Small intestine (tissue), 7 donors: ENCODE results near the gene NCF4. TPM values are rescaled to one million over a fixed set of nuclear protein-coding genes. Genes with fewer than 3 reads are reported as not detected.

Experiments used
- DNase-seq, 2 donors: peaks; one replicate each; pipeline versions ENCODE4 v3.0.0 to v3.0.0-alpha.2; 2013
- FAIRE-seq: peaks from 2 replicates; lab custom pipeline; 2012; peaks lifted over from hg19 to GRCh38; lab: Jason Lieb, UNC
- H3K27ac ChIP-seq, 3 donors: one replicate each; pipeline ENCODE4 v1.5.1; 2013; ENCODE audit warnings: low read length in 2 of 3, mild to moderate bottlenecking in 2 of 3, control low read depth in 1 of 3, inconsistent platforms in 1 of 3, low read depth in 1 of 3, moderate library complexity in 1 of 3
- H3K27me3 ChIP-seq, 3 donors: one replicate each; pipeline ENCODE4 v1.6.1; 2013; ENCODE audit warnings: low read length in 3 of 3, inconsistent platforms in 1 of 3; ENCODE audit not compliant: control insufficient read depth in 3 of 3, insufficient read depth in 3 of 3
- H3K36me3 ChIP-seq, 3 donors: one replicate each; pipeline ENCODE4 v1.6.1; 2013; ENCODE audit warnings: low read length in 3 of 3, inconsistent platforms in 1 of 3, low read depth in 1 of 3, mild to moderate bottlenecking in 1 of 3, moderate library complexity in 1 of 3; ENCODE audit not compliant: control insufficient read depth in 3 of 3, insufficient read depth in 2 of 3
- H3K4me1 ChIP-seq, 3 donors: one replicate each; pipeline ENCODE4 v1.6.1; 2013; ENCODE audit warnings: low read length in 2 of 3, inconsistent platforms in 1 of 3, low read depth in 1 of 3, mild to moderate bottlenecking in 1 of 3, moderate library complexity in 1 of 3; ENCODE audit not compliant: control insufficient read depth in 3 of 3, insufficient read depth in 2 of 3
- H3K4me3 ChIP-seq, 3 donors: one replicate each; pipeline ENCODE4 v1.5.1; 2013; ENCODE audit warnings: low read length in 3 of 3, control low read depth in 1 of 3, inconsistent platforms in 1 of 3, low read depth in 1 of 3, mild to moderate bottlenecking in 1 of 3, moderate library complexity in 1 of 3
- H3K9me3 ChIP-seq, 2 donors: one replicate each; pipeline ENCODE4 v1.6.1; 2013; ENCODE audit warnings: low read depth in 1 of 2, low read length in 1 of 2; ENCODE audit not compliant: control insufficient read depth in 2 of 2, insufficient read depth in 1 of 2
- WGBS, 3 donors: extraction: QIAGEN DNeasy Blood & Tissue Kit; methylation state at CpG; one replicate each; pipeline ENCODE4 v1.1.7; 2013; 5-methylcytosine and 5-hydroxymethylcytosine counted together
- polyA plus RNA-seq, 4 donors: library from polyadenylated mRNA; stranded (reverse) in 3 of 4; unstranded in 1 of 4; fragments of 200-250 nt in 3 of 4; fragments of 120-200 nt in 1 of 4; gene quantifications; one replicate each; pipeline versions ENCODE4 v1.2.1 to v1.2.3, GENCODE V29; 2013
- donor health status: healthy with polysubstance abuse.
- donor health status: control.
- donor health status: control.
- donor health status: Bipolar disorder and iron deficiency.
- donor health status: healthy.

NCF4 gene
- polyA plus RNA-seq, 4 donors: 2.5 to 30.3 (median 9.5) TPM

DNA sequence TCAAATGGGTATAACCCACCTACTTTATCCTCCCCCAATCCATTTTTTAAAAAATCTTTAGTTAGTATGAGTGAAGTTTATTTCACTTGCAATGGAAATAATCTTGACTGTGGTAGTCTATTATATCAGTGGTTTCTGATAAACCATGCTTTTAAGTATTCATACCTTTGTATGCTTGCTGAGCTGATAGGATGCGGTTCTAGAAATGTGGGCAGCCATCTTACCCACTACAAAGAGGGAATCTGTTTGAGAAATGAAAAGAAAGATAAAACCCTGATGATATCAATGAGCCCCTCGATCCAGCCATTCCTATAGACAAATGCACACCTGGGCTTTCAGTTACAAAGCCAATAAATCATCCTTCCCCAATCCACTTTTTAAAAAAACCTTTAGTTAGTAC lies 30.2 kb upstream of the NCF4 start:
- no peak for FAIRE-seq

GRCh38 chr22:36831206-36831605 lies 29.6 kb upstream of the NCF4 start:
- H3K4me1 ChIP-seq: no peaks in the 10 kb centered on the region
- FAIRE-seq (no peak), DNase-seq (no peak)
- no peak overlapping the region for H3K27ac ChIP-seq
- no peak overlapping the region for H3K4me3 ChIP-seq
- H3K27me3 ChIP-seq: peaks cover 0 to 4% (median 0%) of the 10 kb centered on the region in 3 donors
- no peaks in the 10 kb centered on the region for H3K36me3 ChIP-seq
- no peaks in the 10 kb centered on the region for H3K9me3 ChIP-seq

More for the DNA sequence above, 30.2 kb upstream of the NCF4 start:
- Histone ChIP-seq H3K4me3 (no peak overlapping the region), H3K27me3 (peaks cover 0 to 4% (median 0%) of the 10 kb centered on the region in 3 donors), H3K4me1 (no peaks in the 10 kb centered on the region), H3K9me3 (no peaks in the 10 kb centered on the region), H3K27ac (no peak overlapping the region), H3K36me3 (no peaks in the 10 kb centered on the region)
- WGBS, 3 donors: 31 to 54% (median 42%) methylated on average over 2 of the region's 2 CpGs
- DNase-seq: no peak

GRCh38 chr22:36831717-36832116 lies 29.1 kb upstream of the NCF4 start:
- DNase-seq (no peak), FAIRE-seq (no peak)
- no peaks in the 10 kb centered on the region for H3K9me3 ChIP-seq
- H3K27me3 ChIP-seq: peaks cover 0 to 4% (median 0%) of the 10 kb centered on the region in 3 donors
- H3K36me3 ChIP-seq: no peaks in the 10 kb centered on the region
- H3K4me3 ChIP-seq: no peak overlapping the region
- no peak overlapping the region for H3K27ac ChIP-seq
- WGBS, 3 donors: 92 to 96% (median 93%) methylated on average over 3 of the region's 3 CpGs
- H3K4me1 ChIP-seq: no peaks in the 10 kb centered on the region

DNA sequence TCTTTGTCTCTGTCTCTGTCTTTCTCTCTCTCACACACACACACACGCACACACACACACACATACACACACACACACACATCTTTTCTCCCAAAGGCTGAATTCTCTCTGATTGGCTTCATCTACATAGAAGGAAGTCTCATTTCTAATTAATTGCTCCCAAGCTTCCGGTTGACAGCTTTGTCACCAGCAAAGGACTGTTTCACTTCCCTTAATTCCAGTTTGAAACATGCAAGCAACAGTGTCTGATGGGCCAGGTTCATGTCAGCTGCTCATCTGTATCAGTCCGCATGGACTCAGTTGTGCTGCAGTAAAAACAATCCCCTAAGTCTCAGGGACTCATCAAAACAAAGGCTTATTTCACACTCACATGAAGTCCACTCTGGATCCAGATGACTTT lies 27.7 kb upstream of the NCF4 start:
- no peak for DNase-seq
- no peak overlapping the region for H3K4me3 ChIP-seq
- no peak for FAIRE-seq
- H3K27me3 ChIP-seq: peaks cover 0 to 4% (median 0%) of the 10 kb centered on the region in 3 donors
- H3K36me3 ChIP-seq: no peaks in the 10 kb centered on the region
- H3K9me3 ChIP-seq: no peaks in the 10 kb centered on the region
- H3K4me1 ChIP-seq: no peaks in the 10 kb centered on the region
- no peak overlapping the region for H3K27ac ChIP-seq
- 80 to 87% (median 80%) methylated on average over 3 of the region's 3 CpGs for WGBS, 3 donors

DNA sequence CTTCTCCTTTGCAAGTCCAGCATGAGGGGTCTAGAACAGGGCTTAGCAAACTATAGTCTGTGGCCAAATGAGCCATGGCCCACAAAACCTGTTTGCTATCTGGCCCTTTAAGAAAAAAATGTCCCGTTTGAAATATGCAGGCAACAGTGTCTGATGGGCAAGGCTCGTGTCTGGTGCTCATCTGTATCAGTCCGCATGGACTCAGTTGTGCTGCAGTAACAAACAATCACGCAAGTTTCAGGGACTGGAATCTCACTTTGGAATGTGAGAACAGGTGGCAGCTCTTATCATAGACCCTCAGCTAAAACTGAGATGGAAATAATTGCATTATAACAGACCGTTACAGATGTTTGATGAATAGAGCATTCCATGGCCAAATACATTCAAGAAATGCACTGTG lies 24.9 kb upstream of the NCF4 start:
- no peak for DNase-seq
- Histone ChIP-seq H3K4me3 (no peak overlapping the region), H3K36me3 (no peaks in the 10 kb centered on the region), H3K4me1 (no peaks in the 10 kb centered on the region), H3K27me3 (peaks cover 0 to 5% (median 0%) of the 10 kb centered on the region in 3 donors), H3K27ac (no peak overlapping the region), H3K9me3 (no peaks in the 10 kb centered on the region)
- WGBS, 3 donors: 54 to 65% (median 65%) methylated on average over 5 of the region's 5 CpGs
- FAIRE-seq: no peak

DNA sequence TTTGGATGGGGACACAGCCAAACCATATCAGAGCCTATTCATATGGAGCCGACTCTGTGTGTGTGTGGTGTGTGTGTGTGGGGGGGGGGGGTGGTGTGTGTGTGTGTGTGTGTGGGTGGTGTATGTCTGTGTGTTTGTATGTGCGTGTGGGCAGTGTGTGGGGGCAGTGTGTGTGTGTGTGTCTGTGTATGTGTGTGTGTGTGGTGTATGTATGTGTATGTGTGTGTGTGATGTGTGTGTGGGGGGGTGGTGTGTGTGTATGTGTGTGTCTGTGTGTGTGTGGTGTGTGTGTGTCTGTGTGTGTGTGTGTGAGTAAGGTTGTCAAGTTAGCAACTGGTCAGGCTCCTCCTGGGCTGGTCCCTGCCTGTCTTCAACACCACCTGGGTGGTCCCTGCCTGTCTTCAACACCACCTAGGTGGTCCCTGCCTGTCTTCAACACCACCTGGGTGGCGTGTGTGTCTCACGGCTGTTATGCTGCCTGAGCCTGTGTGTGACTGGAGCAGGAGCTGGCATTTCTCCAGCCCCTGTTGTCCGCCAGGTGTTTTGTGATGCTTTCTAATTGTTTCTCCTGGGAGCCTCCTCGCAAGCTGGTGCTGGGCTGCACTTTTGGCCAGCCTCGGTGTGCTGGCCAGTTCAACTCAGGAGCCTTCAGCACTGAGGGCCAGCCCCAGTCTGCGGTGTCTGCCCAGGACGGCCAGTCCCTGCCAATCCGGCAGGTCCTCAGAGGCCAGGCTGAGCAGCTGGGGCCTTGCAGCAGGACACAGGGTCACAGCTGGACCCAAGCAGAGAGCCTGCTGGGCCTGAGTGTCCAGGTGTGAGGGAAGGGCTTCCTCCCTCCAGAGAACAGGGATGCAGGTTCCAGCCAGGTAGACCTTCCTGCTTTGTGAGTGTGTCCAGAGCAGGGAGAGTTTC lies 22.4 kb upstream of the NCF4 start:
- Histone ChIP-seq H3K27ac (no peak overlapping the region), H3K27me3 (peaks cover 0 to 3% (median 0%) of the 10 kb centered on the region in 3 donors), H3K36me3 (no peaks in the 10 kb centered on the region), H3K9me3 (no peaks in the 10 kb centered on the region), H3K4me3 (no peak overlapping the region), H3K4me1 (no peaks in the 10 kb centered on the region)
- WGBS, 3 donors: 71 to 76% (median 75%) methylated on average over 10 of the region's 10 CpGs
- DNase-seq (no peak), FAIRE-seq (no peak)

DNA sequence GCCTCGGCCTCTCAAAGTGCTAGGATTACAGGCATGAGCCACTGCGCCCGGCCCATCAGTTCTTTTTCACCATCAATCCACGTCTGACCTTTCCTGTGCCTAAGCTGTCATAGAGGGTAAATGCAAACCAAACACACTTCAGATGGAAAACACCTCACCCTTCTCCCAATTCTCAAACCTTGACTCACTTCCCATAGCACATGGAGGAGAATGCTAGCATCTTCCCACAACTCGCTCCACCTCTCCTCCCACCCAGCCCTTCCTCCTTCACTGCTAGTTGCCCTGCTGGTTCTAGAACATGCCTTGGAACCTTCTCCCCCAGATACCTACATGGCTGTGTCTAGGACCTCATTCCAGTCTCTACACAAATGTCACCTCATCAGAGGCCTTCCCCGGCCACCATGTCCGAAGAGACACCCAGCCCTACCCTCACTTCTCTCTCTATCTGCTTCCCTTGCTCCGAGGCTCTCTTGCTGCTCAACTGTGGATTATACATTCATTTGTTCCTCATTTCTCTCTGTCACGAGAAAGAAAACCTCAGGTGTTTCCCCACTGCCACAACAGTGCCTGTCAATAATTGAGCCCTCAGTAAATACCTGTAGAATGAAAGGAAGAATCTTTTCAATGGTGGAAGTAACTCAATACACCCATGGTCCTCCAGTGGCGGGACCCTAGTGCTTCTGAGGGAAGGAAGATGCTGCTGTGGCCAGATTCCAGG lies 21.3 kb upstream of the NCF4 start:
- DNase-seq: no peak
- no peaks in the 10 kb centered on the region for H3K9me3 ChIP-seq
- peaks cover 0 to 3% (median 0%) of the 10 kb centered on the region in 3 donors for H3K27me3 ChIP-seq
- H3K27ac ChIP-seq: no peak overlapping the region
- no peaks in the 10 kb centered on the region for H3K4me1 ChIP-seq
- no peak for FAIRE-seq
- WGBS, 3 donors: 66 to 71% (median 70%) methylated on average over 9 to 10 of the region's 10 CpGs
- H3K36me3 ChIP-seq: no peaks in the 10 kb centered on the region
- H3K4me3 ChIP-seq: no peak overlapping the region

DNA sequence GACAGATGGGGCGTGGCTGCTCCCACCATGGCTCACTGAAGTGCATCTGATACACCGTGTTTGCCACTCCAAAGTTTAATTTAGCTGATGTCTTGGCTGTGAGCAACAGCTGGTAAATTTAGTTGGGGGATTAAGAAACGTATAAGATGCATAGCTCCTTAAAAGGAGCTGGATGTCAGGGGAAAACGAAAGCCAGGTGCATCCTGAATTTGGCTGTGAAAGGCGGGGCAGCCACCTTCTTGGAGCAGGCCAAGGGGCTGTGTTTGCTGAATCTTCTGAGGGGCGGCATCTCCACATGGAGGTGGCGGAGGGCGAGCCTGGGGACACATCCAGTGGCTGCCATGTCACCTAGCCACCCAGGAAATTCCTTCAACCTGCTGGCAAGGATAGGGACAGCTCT lies 20.7 kb upstream of the NCF4 start:
- no peaks in the 10 kb centered on the region for H3K9me3 ChIP-seq
- H3K4me3 ChIP-seq: no peak overlapping the region
- H3K4me1 ChIP-seq: no peaks in the 10 kb centered on the region
- no peak for DNase-seq
- 51 to 58% (median 57%) methylated on average over 8 of the region's 8 CpGs for WGBS, 3 donors
- no peaks in the 10 kb centered on the region for H3K36me3 ChIP-seq
- H3K27me3 ChIP-seq: peaks cover 0 to 3% (median 0%) of the 10 kb centered on the region in 3 donors
- no peak overlapping the region for H3K27ac ChIP-seq
- FAIRE-seq: no peak
